WTC11 (cell line): Measurements from ENCODE around the gene CRIP2. TPM values are rescaled to one million over a fixed set of nuclear protein-coding genes. Genes with fewer than 3 reads are reported as not detected.

Experiments
- ATAC-seq: fragments of 200-7000 bp; cut with Tn5 transposase; 2 replicates; pipeline ENCODE4 v1.10.0; 2021; ENCODE audit warnings: mild to moderate bottlenecking, moderate library complexity
- CTCF ChIA-PET: fragments of 300-600 bp; sonication (Branson Sonifier 250); formaldehyde crosslinking; loops from one replicate; lab custom pipeline; 2021; ENCODE audit warnings: antibody characterized with exemption; lab: Charles Lee
- POLR2A ChIA-PET: fragments of 350-600 bp; sonication (Branson Sonifier 250); formaldehyde crosslinking; loops from one replicate; lab custom pipeline; 2021; ENCODE audit warnings: antibody characterized with exemption; lab: Charles Lee
- DNase-seq: peaks from one replicate; pipeline ENCODE4 v3.0.0; 2021; ENCODE audit warnings: low spot score
- H3K27ac Mint-ChIP-seq: 2 replicates; pipeline ENCODE4 v1.8.0; 2021; ENCODE audit warnings: mixed read lengths
- H3K27me3 Mint-ChIP-seq: 2 replicates; pipeline ENCODE4 v1.8.0; 2021; ENCODE audit warnings: low read depth, mild to moderate bottlenecking, moderate library complexity, mixed read lengths
- H3K36me3 Mint-ChIP-seq: 2 replicates; pipeline ENCODE4 v1.8.0; 2021; ENCODE audit warnings: mixed read lengths
- H3K4me1 Mint-ChIP-seq: 2 replicates; pipeline ENCODE4 v1.8.0; 2022; ENCODE audit warnings: mixed read lengths
- H3K4me3 Mint-ChIP-seq: 2 replicates; pipeline ENCODE4 v1.8.0; 2021; ENCODE audit warnings: mild to moderate bottlenecking, moderate library complexity, mixed read lengths
- H3K9me3 Mint-ChIP-seq: 2 replicates; pipeline ENCODE4 v1.8.0; 2021; ENCODE audit warnings: mixed read lengths
- E2F4 ChIP-seq: sonication (generic); formaldehyde crosslinking; IDR thresholded peaks from 2 replicates; pipeline ENCODE4 v1.8.1; 2022; ENCODE audit warnings: low read depth, mild to moderate bottlenecking, moderate library complexity, missing genetic modification reagents, borderline replicate concordance
- EMX1 ChIP-seq: fragments of 250-450 bp; sonication (Bioruptor Pico); IDR thresholded peaks from 2 replicates; pipeline ENCODE4 v1.8.0; 2021; ENCODE audit warnings: mild to moderate bottlenecking
- FOXP1 ChIP-seq: sonication (generic); formaldehyde crosslinking; IDR thresholded peaks from 2 replicates; pipeline ENCODE4 v1.8.0; 2022; ENCODE audit warnings: missing genetic modification reagents, mild to moderate bottlenecking, moderate library complexity, borderline replicate concordance
- PRDM15 ChIP-seq: sonication (generic); formaldehyde crosslinking; IDR thresholded peaks from 2 replicates; pipeline ENCODE4 v1.8.0; 2022; ENCODE audit warnings: missing genetic modification reagents
- PRRX2 ChIP-seq: fragments of 250-450 bp; sonication (Bioruptor Pico); IDR thresholded peaks from 2 replicates; pipeline ENCODE4 v1.8.0; 2021; ENCODE audit warnings: mild to moderate bottlenecking
- SP1 ChIP-seq: sonication (generic); formaldehyde crosslinking; conservative IDR thresholded peaks from 2 replicates; pipeline ENCODE4 v1.8.1; 2022; ENCODE audit warnings: missing genetic modification reagents
- TEAD1 ChIP-seq: sonication (generic); formaldehyde crosslinking; IDR thresholded peaks from 2 replicates; pipeline ENCODE4 v1.8.0; 2022; ENCODE audit warnings: mild to moderate bottlenecking, missing genetic modification reagents
- USF2 ChIP-seq: sonication (generic); formaldehyde crosslinking; IDR thresholded peaks from 2 replicates; pipeline ENCODE4 v1.8.1; 2023; ENCODE audit warnings: mild to moderate bottlenecking, missing genetic modification reagents, moderate library complexity
- ZNF219 ChIP-seq: sonication (generic); formaldehyde crosslinking; IDR thresholded peaks from 2 replicates; pipeline ENCODE4 v1.8.0; 2023; ENCODE audit warnings: missing genetic modification reagents, mild to moderate bottlenecking, borderline replicate concordance
- ZSCAN18 ChIP-seq: fragments of 250-450 bp; sonication (Bioruptor Pico); IDR thresholded peaks from 2 replicates; pipeline ENCODE4 v2.1.2; 2022; ENCODE audit warnings: mild to moderate bottlenecking, moderate library complexity
- total RNA-seq: library from RNA; stranded (reverse); gene quantifications from 3 replicates; pipeline ENCODE4 v1.2.3, GENCODE V29; 2021
- TF ChIP-seq, protein P1 (sequence below): sonication (generic); formaldehyde crosslinking; conservative IDR thresholded peaks from 2 replicates; pipeline ENCODE4 v1.8.1; 2022; ENCODE audit warnings: mild to moderate bottlenecking, missing genetic modification reagents
- TF ChIP-seq, protein P2 (sequence below): fragments of 250-450 bp; sonication (Bioruptor Pico); conservative IDR thresholded peaks from 2 replicates; pipeline ENCODE4 v1.9.0; 2021; ENCODE audit warnings: mild to moderate bottlenecking
- TF ChIP-seq, protein P3 (sequence below): sonication (generic); formaldehyde crosslinking; IDR thresholded peaks from 2 replicates; pipeline ENCODE4 v1.8.1; 2023; ENCODE audit warnings: mild to moderate bottlenecking, missing genetic modification reagents
- TF ChIP-seq, protein P4 (sequence below): sonication (generic); formaldehyde crosslinking; IDR thresholded peaks from 2 replicates; pipeline ENCODE4 v1.8.1; 2022; ENCODE audit warnings: mild to moderate bottlenecking, moderate library complexity, missing genetic modification reagents

Gene CRIP2
- total RNA-seq, 1 experiment from 2014 or later, result 5.4 TPM

GRCh38 chr14:105442125-105442524 lies 32.5 kb upstream of the CRIP2 start (continued):
- TF ChIP-seq SP1 (CRISPR knock-in tag), result no peak

DNA sequence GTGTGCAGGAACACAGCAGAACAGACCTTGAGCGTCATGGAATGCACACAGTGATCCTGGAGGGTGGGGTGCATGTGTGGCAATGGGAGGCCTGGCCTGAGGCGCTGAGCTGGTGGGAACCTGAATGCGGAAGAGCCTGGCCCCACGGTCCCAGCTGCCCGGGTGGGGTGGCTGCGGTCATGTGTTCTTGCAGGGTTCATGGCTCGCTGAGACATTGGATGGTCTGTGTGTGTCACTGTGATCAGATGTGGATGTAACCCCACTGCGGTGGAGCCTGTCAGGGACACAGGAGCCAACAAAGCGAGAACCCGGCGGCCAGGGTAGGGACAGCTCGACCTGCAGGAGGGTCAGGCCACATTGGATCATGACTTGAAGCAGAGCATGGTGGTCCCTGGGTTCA lies 31.8 kb upstream of the CRIP2 start:
- ATAC-seq (no peak), DNase-seq (no peak)
- Mint-ChIP-seq H3K27ac (no peak overlapping the region), H3K4me3 (no peak overlapping the region), H3K9me3 (no peaks in the 10 kb centered on the region), H3K4me1 (no peaks in the 10 kb centered on the region), H3K27me3 (no peaks in the 10 kb centered on the region), H3K36me3 (peaks cover 17% of the 10 kb centered on the region)
- ChIA-PET POLR2A (no interaction called here), CTCF (no interaction called here)
- TF ChIP-seq PRDM15 (CRISPR knock-in tag), result no peak
- TF ChIP-seq TEAD1 (CRISPR knock-in tag), result no peak
- no peak for TF ChIP-seq ZNF219 (CRISPR knock-in tag)
- TF ChIP-seq, protein P1, sequence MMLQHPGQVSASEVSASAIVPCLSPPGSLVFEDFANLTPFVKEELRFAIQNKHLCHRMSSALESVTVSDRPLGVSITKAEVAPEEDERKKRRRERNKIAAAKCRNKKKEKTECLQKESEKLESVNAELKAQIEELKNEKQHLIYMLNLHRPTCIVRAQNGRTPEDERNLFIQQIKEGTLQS, result no peak
- no peak for TF ChIP-seq E2F4 (CRISPR knock-in tag)
- TF ChIP-seq, protein P2, sequence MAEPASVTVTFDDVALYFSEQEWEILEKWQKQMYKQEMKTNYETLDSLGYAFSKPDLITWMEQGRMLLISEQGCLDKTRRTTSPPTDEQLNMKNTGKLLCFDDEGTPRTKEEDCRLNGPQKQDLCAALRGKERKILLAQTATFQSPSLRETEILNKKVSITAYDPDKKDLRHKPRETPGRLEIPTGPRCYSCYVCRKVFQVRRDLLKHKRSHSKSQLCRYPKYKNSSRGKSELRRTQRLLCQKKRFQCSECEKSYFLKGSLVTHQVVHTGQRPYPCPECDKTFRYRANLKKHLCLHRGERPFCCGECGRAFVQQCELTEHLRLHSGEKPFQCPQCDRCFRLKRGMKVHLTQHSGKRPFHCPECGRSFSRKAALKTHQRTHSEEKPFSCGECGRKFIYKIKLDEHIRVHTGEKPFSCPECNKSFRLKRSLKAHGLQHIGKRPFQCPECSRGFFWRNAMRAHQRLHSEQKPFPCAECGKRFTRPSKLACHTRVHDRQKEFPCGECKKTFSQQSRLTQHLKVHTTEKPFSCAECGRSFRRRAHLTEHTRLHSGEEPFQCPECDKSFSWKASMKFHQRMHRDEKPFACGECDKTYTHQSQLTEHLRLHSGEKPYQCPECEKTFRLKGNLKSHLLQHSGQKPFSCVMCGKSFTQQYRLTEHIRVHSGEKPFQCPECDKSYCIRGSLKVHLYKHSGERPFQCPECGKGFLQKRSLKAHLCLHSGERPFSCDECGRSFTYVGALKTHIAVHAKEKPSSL, result no peak
- TF ChIP-seq EMX1 (CRISPR knock-in tag), result no peak
- TF ChIP-seq, protein P3, sequence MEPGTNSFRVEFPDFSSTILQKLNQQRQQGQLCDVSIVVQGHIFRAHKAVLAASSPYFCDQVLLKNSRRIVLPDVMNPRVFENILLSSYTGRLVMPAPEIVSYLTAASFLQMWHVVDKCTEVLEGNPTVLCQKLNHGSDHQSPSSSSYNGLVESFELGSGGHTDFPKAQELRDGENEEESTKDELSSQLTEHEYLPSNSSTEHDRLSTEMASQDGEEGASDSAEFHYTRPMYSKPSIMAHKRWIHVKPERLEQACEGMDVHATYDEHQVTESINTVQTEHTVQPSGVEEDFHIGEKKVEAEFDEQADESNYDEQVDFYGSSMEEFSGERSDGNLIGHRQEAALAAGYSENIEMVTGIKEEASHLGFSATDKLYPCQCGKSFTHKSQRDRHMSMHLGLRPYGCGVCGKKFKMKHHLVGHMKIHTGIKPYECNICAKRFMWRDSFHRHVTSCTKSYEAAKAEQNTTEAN (CRISPR knock-in tag), result no peak
- TF ChIP-seq PRRX2, result no peak

DNA sequence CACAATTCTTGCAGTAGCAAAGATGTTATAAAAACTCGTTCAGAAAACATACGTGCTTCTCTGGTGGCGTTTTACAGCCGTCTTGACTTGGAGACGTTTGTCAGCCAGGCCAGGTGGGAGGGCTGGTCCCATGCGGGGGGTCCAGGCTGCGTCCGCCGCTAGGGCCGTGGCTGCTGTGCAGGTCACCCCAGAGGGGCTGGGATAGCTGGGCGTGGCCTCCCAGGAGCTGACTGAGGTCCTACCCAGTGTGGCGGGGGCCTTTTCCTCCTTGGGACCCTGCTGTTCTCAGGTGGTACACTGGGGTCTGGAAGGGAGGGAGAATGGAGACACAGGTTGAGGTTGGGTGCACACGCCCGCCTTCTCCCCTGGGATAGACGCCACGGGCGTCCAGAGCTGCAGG lies 29.8 kb upstream of the CRIP2 start:
- ChIA-PET CTCF (interaction anchor here (1.7 kb wide), 1 partner anchor 11 kb away, joined by 6 read pairs; no protein-coding TSS in a partner anchor), POLR2A (no interaction called here)
- TF ChIP-seq ZSCAN18 (no peak), FOXP1 (CRISPR knock-in tag) (no peak), USF2 (no peak), TEAD1 (CRISPR knock-in tag) (no peak)
- TF ChIP-seq, protein P4, sequence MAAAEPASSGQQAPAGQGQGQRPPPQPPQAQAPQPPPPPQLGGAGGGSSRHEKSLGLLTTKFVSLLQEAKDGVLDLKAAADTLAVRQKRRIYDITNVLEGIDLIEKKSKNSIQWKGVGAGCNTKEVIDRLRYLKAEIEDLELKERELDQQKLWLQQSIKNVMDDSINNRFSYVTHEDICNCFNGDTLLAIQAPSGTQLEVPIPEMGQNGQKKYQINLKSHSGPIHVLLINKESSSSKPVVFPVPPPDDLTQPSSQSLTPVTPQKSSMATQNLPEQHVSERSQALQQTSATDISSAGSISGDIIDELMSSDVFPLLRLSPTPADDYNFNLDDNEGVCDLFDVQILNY (CRISPR knock-in tag), result no peak
- Mint-ChIP-seq H3K27ac (no peak overlapping the region), H3K9me3 (no peaks in the 10 kb centered on the region), H3K4me1 (no peaks in the 10 kb centered on the region), H3K4me3 (no peak overlapping the region), H3K27me3 (no peaks in the 10 kb centered on the region), H3K36me3 (peaks cover 17% of the 10 kb centered on the region)
- no peak for DNase-seq
- no peak for ATAC-seq
